ENCODE measurements around the gene LILRA6.
"Not testable (repeated sequence)": the region's sequence is repeated elsewhere in the genome, so short reads cannot be mapped to it uniquely, and the experiment has no call there.

The LILRA6 gene

DNA sequence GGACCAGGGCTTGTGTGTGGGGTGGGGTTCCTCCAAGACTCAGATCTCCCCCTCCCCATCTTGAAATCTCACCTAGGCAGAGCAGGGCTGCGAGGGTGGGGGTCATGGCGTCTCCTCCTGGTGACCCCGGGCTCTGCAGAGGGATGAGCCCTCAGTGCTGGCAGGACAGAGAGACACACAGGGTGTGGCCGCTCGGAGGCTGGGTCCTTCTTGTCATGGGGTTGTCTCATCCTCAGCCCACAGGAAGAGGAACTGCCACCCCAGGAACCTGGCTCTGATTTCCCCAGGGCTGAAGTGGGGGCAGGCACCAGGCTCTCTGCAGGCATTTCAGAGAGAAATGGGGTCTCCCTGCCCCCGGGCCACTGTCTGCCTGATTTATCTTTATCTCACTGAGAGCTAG is at the start of gene LILRA6:
Gene LILRA6 (minus strand): TSS at position 145 of the 400 bp plus-strand sequence.
- not testable (repeated sequence) for H3K9me3 ChIP-seq (ENCODE audit: control insufficient read depth, insufficient read depth, low read length); H3K4me1 ChIP-seq (ENCODE audit: insufficient read depth, low read length); H3K36me3 ChIP-seq (ENCODE audit: insufficient read depth, low read length); H3K9ac ChIP-seq (ENCODE audit: low read depth, low read length)

DNA sequence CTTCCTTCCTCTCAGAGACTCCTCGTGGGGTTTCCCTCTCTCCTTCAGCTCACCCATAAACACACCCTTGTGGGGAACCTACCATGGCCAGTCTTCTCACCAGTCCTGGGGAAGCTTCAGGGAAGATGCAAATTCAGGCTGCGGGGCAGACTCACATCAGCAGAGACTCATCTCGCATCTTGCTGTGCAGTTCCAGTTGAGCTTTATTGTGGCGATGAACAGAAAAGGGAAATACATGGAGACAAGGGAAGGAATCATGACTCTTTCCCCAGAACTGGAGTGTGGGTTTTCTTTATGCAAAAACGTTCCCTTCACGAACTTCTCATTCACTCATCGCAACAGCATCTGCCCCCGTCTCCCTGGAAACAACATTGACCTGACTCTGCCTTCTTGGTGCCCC is 46.6 kb upstream of the LILRA6 start:
- not testable (repeated sequence) for H3K9ac ChIP-seq (ENCODE audit: low read depth, low read length); H3K9me3 ChIP-seq (ENCODE audit: control insufficient read depth, insufficient read depth, low read length); H3K36me3 ChIP-seq (ENCODE audit: insufficient read depth, low read length); H3K4me1 ChIP-seq (ENCODE audit: insufficient read depth, low read length)

DNA sequence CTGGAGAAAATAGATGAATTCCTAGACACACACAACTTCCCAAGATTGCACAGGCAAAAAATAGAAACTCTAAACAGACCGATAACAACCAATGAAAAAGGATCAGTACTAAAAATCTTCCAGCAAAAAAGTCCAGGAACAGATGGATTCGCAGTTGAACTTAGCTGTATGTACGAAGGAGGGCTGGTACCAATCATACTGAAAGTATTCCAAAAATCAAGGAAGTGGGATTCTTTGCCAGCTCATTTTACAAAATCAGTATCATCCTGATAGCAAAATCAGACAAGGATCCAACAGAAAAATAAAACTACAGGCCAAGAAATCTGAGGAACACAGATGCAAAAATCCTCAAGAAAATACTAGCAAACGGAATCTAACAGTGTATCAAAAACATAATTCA is 44.9 kb upstream of the LILRA6 start:
- Histone ChIP-seq H3K36me3 (ENCODE audit: insufficient read depth, low read length) (no peaks in the 10 kb centered on the region), H3K4me1 (ENCODE audit: insufficient read depth, low read length) (no peaks in the 10 kb centered on the region), H3K9ac (ENCODE audit: low read depth, low read length) (no peak overlapping the region), H3K9me3 (ENCODE audit: control insufficient read depth, insufficient read depth, low read length) (no peaks in the 10 kb centered on the region)

DNA sequence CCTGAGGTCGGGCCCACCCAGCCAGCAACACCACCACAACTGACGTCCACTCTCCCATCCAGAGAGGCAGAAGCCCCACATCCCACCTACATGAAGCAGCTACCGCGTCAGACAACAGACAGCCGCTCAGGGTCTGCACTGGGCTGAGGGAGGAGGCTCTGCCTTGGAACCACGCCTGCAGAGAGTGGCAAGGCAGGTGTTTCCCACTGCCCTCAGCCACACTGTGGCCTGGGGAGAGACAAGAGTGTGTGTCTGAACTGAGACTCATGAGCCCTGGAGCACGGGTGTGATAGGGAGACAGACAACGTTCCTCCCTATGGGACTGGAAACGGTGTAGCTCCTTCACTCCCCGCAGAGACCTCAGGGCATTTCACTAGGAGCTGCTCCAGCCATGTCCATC is 43.7 kb upstream of the LILRA6 start:
- not testable (repeated sequence) for H3K4me1 ChIP-seq (ENCODE audit: insufficient read depth, low read length); H3K9me3 ChIP-seq (ENCODE audit: control insufficient read depth, insufficient read depth, low read length); H3K36me3 ChIP-seq (ENCODE audit: insufficient read depth, low read length); H3K9ac ChIP-seq (ENCODE audit: low read depth, low read length)

DNA sequence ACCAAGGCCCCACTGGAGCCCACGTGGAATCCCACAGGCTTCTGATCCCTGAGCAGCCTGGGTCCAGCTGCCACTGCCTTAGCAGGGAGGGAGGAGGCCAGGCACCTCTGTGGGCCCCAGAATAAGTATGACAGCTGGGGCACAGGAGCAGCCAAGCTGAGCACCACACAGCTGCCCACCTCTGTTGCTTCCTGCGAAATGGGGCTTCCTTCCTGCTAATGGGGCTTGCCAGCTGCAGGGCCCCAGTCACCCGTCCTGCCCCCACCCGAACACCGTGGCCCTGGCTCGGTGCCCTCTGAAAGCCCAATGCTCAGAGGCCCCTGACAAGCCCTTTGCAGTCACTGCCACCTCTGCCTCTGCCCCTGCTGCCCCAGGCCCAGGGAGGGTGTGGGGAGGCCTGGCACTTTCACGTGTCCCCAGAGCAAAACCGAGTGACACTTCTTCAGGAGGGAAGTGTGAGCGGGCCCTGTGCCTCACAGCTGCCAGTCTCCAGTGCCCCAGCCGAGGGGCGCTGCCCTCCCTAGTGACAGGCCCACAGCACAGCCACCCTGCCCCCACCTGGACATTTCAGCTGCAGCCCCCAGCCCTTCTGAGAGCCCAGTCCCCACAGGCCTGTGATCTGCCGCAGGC is 43.0 kb upstream of the LILRA6 start:
- not testable (repeated sequence) for H3K9me3 ChIP-seq (ENCODE audit: control insufficient read depth, insufficient read depth, low read length); H3K4me1 ChIP-seq (ENCODE audit: insufficient read depth, low read length); H3K9ac ChIP-seq (ENCODE audit: low read depth, low read length); H3K36me3 ChIP-seq (ENCODE audit: insufficient read depth, low read length)

DNA sequence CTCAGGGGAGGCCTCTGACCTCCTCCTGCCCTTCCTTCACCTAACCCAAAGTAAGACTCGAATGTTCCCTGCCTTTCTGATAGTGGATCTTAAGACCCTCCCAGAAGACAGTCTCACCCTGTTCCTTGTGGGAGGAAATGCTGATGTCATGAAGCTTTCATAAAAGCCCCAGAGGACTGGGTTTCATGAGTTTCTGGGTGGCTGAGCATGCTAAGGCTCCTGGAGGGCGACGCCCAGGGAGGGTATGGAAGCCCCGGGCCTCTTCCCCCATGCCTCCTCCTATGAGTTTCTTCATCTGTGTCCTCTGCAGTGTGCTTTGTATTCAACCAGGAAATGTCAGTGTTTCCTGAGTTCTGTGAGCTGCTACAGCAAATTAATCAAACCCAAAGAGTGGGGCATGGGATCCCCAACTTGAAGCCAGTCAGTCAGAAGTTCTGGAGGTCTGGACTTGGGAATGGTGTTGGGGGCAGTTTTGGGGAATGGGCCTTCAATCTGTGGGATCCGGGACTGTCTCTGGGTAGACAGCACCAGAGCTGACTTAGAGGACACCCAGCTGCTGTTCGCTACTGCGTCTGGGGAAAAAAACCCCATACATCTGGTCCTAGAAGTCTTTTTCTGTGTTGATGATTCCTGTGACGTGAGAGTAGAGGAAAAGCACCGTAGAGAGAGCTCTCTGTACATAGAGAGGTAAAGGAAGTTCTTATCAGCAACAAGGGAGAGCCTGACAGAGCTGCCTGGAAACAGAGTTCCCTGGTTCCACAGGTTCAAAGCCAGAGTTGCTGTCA is 40.3 kb upstream of the LILRA6 start:
- Histone ChIP-seq H3K36me3 (ENCODE audit: insufficient read depth, low read length) (no peaks in the 10 kb centered on the region), H3K9me3 (ENCODE audit: control insufficient read depth, insufficient read depth, low read length) (no peaks in the 10 kb centered on the region), H3K9ac (ENCODE audit: low read depth, low read length) (no peak overlapping the region), H3K4me1 (ENCODE audit: insufficient read depth, low read length) (no peaks in the 10 kb centered on the region)

DNA sequence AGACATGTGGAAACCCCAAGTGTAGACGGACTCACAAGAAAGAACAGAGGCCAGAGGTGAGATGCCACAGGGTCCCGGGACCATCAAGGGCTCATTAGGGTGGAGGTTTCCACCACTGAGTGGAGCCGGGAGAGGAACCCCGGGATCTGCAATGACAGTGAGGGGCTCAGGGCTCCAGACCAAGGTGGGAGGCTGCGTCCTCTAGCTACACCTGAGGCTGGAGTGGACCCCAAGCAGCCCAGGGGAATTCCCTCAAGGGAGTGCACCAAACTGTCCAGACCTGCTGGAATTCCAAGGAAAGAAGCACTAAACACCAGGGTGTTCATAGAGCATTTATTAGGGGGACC is 39.1 kb upstream of the LILRA6 start:
- H3K9ac ChIP-seq (ENCODE audit: low read depth, low read length); H3K9me3 ChIP-seq (ENCODE audit: control insufficient read depth, insufficient read depth, low read length); H3K4me1 ChIP-seq (ENCODE audit: insufficient read depth, low read length); H3K36me3 ChIP-seq (ENCODE audit: insufficient read depth, low read length): not testable (repeated sequence)

DNA sequence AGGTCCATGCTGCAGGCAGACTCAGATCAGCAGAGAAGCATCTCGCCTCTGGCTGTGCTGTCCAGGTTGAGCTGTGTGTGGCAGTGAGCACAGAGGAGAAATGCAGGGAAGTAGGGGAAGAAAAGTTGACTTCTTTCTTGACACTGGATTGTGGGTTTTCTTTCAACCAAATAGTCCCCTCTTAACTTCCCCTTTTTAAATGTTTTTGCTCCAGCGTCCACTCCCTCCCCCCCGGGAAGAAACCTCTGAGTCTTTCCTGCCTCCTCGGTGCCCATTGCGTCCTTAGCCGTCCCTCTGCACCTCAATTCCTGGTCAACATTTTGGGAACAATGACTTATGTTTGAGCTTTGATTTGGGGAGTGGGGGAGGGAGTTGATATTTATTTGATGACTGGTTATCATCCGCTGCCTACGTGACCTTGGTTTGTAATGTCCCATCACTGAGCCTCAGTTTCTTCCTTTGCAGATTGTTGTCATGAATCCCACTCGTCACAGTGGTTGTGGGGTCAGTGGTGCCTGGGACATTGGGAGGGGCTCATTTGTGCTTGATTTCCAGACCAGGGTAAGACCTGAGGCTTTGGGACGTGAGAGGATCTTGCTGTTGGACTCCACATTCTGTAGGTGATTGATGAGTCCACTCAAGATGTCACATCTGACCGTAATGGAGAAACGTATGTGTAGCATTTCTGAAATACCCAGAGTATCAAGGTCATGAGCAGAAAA is 38.6 kb upstream of the LILRA6 start, which contains the start of gene LILRB2:
Gene LILRB2 (minus strand): TSS at position 104 of the 722 bp plus-strand sequence. CDS start 614 bp downstream, outside the sequence.
- H3K9me3 ChIP-seq (ENCODE audit: control insufficient read depth, insufficient read depth, low read length) = no peaks in the 10 kb centered on the region
- H3K9ac ChIP-seq (ENCODE audit: low read depth, low read length) = no peak within 1 kb of the TSS
- H3K4me1 ChIP-seq (ENCODE audit: insufficient read depth, low read length) = no peaks in the 10 kb centered on the region
- H3K36me3 ChIP-seq (ENCODE audit: insufficient read depth, low read length) = no peaks in the 10 kb centered on the region

DNA sequence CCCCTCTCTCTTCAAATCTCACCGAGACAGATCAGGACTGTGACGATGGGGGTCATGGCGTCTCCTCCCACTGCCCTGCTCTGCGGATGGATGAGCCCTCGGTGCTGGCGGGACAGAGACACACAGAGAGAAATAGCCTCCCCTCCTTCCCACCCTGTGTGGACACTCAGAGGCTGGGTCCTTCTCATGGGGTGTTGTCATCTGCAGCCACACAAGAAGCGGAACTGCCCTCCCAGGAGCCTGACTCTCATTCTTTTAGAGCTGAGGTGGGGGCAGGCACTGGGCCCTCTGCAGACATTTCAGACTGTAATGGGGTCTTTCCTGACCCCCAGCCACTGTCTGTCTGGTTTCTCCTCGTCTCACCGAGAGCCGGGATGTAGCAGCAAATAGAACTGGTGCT is 37.9 kb upstream of the LILRA6 start:
- not testable (repeated sequence) for H3K4me1 ChIP-seq (ENCODE audit: insufficient read depth, low read length); H3K9me3 ChIP-seq (ENCODE audit: control insufficient read depth, insufficient read depth, low read length); H3K9ac ChIP-seq (ENCODE audit: low read depth, low read length); H3K36me3 ChIP-seq (ENCODE audit: insufficient read depth, low read length)

DNA sequence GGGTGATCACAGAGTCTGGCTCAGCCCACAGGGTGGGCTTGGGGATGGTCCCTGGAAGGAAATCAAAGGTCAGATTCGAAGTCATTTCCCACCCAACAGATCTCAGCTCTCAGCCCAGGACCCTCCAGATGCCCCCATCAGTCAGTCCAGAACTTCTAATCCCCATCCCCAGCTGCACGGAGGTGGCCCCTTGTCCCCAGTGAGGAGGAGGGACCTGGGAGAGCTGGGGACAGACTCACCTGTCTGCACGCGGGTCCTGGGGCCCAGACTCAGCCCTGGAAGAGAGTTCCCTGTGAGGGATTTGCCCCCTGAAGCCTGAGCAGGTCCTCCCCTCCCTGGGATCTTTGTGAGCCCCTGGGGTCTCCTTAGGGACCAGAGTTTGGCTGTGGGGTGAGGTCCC is 37.4 kb upstream of the LILRA6 start:
- not testable (repeated sequence) for H3K9ac ChIP-seq (ENCODE audit: low read depth, low read length); H3K9me3 ChIP-seq (ENCODE audit: control insufficient read depth, insufficient read depth, low read length); H3K4me1 ChIP-seq (ENCODE audit: insufficient read depth, low read length); H3K36me3 ChIP-seq (ENCODE audit: insufficient read depth, low read length)

DNA sequence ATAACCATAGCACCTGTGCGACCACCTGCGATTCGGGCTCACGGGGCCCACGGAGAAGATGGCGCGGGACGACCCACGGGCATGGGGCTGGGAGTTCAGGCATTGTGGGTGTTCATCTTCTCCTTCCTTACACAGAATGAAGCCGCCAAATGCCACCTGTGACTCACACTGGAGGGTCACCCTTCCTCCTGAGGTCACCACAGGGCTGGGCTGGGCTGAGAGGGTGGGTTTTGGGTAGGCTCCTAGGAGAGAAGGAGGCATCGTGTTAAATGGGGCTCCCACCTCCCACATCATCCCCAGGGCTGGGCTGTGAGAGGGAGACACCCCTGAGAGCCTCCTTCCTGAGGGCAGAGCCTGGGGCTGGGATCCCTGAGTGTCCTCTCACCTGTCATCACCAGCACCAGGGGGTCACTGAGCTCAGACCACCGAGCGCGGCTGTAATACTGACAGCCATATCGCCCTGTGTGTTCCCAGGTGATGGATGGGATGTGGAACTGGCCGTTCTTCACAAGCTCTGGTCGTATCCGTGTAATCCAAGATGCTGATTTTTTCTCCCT is 36.9 kb upstream of the LILRA6 start:
- Histone ChIP-seq H3K9ac (ENCODE audit: low read depth, low read length) (no peak overlapping the region), H3K4me1 (ENCODE audit: insufficient read depth, low read length) (no peaks in the 10 kb centered on the region), H3K9me3 (ENCODE audit: control insufficient read depth, insufficient read depth, low read length) (no peaks in the 10 kb centered on the region), H3K36me3 (ENCODE audit: insufficient read depth, low read length) (no peaks in the 10 kb centered on the region)

DNA sequence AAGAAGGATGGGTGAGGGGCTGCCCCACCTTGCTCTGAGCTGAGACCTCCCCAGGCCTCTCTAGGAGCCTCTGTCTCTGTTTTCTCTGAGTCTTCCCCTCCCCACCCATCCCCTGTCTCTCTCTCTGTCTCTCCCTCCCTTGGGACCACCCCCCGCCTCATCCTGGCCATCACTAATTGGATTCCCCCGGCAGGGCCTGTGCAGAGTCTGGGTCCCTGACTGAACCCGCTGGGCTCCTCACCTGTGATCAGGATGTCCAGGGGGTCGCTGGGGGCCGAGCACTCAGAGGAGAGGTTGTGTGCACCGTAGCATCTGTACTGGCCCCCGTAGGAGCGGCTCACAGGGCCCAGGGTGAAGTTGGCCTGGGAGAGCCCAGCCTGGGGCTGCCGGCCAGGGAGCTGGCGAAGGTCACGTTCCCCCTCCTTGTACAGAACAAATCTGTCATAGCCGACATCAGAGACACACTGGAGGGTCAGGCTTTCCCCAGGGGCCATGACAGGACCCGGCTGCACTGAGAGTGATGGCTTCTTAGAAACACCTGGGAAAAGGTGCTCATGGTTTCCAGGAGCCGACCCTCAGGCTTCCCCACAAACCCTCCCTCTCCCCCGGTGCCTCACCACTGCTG is 36.1 kb upstream of the LILRA6 start:
- H3K9ac ChIP-seq (ENCODE audit: low read depth, low read length); H3K9me3 ChIP-seq (ENCODE audit: control insufficient read depth, insufficient read depth, low read length): not testable (repeated sequence)

DNA sequence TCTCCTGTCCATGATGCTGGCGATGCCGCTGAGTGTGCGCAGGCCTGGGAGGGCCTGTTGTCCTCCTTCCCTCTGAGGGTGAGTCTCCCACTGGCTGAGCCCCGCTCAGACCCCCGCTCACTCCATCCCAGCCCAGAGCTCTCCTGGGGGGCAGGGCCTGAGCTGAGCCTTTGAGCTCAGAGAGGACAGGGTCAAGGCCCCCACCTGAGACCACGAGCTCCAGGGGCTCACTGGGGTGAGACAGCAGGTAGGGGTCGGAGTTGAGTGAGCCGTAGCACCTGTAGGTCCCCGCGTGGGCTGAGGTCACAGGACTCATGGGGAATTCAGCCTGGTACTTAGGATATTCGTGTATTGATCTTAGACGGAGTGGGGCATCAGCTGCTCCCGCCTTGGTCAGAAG is 35.5 kb upstream of the LILRA6 start:
- H3K9me3 ChIP-seq (ENCODE audit: control insufficient read depth, insufficient read depth, low read length); H3K4me1 ChIP-seq (ENCODE audit: insufficient read depth, low read length); H3K36me3 ChIP-seq (ENCODE audit: insufficient read depth, low read length); H3K9ac ChIP-seq (ENCODE audit: low read depth, low read length): not testable (repeated sequence)

More for the DNA sequence above, 36.1 kb upstream of the LILRA6 start:
- not testable (repeated sequence) for H3K36me3 ChIP-seq (ENCODE audit: insufficient read depth, low read length); H3K4me1 ChIP-seq (ENCODE audit: insufficient read depth, low read length)

DNA sequence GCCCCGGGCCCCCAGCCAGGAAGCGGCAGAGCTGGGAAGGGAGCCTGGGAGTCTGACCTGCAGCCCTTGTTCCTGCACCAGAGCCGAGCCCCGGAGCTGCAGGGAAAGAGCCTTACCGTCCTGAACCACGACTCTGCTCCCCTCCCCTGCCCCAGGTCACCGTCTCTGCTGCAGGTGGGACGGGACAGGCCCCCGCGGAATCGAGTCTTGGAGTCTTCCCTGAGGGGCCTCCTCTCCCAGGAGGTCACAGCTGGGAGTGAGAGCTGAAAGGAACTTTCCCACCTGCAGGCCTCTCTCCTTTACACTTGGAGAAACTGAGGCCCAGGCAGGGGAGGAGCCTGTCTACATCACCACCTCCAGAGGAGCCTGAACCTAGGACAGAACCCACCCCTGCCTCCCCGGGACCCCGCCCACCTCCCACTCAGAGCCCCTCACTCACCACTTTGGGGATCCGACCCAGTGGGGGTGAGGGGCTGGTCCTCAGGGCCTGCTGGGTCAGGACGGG is 34.6 kb upstream of the LILRA6 start:
- not testable (repeated sequence) for H3K4me1 ChIP-seq (ENCODE audit: insufficient read depth, low read length); H3K9ac ChIP-seq (ENCODE audit: low read depth, low read length); H3K9me3 ChIP-seq (ENCODE audit: control insufficient read depth, insufficient read depth, low read length); H3K36me3 ChIP-seq (ENCODE audit: insufficient read depth, low read length)
